B cell (primary cell): ENCODE measurements around the gene PAQR4. TPM values are rescaled to one million over a fixed set of nuclear protein-coding genes. Genes with fewer than 3 reads are reported as not detected.

Source experiments
- ATAC-seq: fragments of 200-7000 bp; cut with Tn5 transposase; one replicate; pipeline ENCODE4 v1.10.0; 2021; ENCODE audit warnings: low read depth, mild to moderate bottlenecking, moderate number of reproducible peaks, moderate library complexity
- CTCF ChIA-PET: fragments of 350-600 bp; sonication (Branson Sonifier 250); formaldehyde crosslinking; loops from one replicate; lab custom pipeline; 2021; ENCODE audit warnings: antibody characterized with exemption, inconsistent platforms; lab: Charles Lee
- POLR2A ChIA-PET: fragments of 350-600 bp; sonication (Branson Sonifier 250); formaldehyde crosslinking; loops from one replicate; lab custom pipeline; 2021; ENCODE audit warnings: antibody characterized with exemption; lab: Charles Lee
- DNase-seq: peaks from one replicate; pipeline ENCODE4 v3.0.0; 2013
- H2AFZ ChIP-seq: 2 replicates; pipeline ENCODE4 v1.6.1; 2012; ENCODE audit warnings: mild to moderate bottlenecking, low read depth, low read length; ENCODE audit not compliant: insufficient read depth, poor library complexity, severe bottlenecking
- H3K27ac ChIP-seq, 2 donors: 1 replicate in 1 of 2; 2 replicates in 1 of 2; pipeline ENCODE4 v1.5.1; 2012 to 2013; ENCODE audit warnings: low read length in 2 of 2, mild to moderate bottlenecking in 2 of 2, moderate library complexity in 1 of 2
- H3K27me3 ChIP-seq, 4 experiments: fragments of 200-600 bp in 1 of 4; sonication (generic) in 1 of 4; replicated peaks in 1 of 4; 1 replicate in 2 of 4; 2 replicates in 2 of 4; pipeline versions ENCODE4 v1.6.1 to v1.7.0; 2013 to 2016; ENCODE audit warnings: low read length in 3 of 4, mild to moderate bottlenecking in 2 of 4, mixed read lengths in 1 of 4, moderate library complexity in 1 of 4; ENCODE audit not compliant: insufficient read depth in 4 of 4, control insufficient read depth in 3 of 4; ENCODE audit errors: control extremely low read depth in 1 of 4
- H3K36me3 ChIP-seq, 2 experiments: replicated peaks in 1 of 2; 1 replicate in 1 of 2; 2 replicates in 1 of 2; pipeline versions ENCODE4 v1.6.1 to v1.7.1; 2013; ENCODE audit warnings: low read length in 1 of 2; ENCODE audit not compliant: insufficient read depth in 2 of 2, control insufficient read depth in 1 of 2; ENCODE audit errors: control extremely low read depth in 1 of 2, extremely low read depth in 1 of 2
- H3K4me1 ChIP-seq, 2 donors: fragments of 200-600 bp in 1 of 2; sonication (generic) in 1 of 2; 1 replicate in 1 of 2; 2 replicates in 1 of 2; pipeline versions ENCODE4 v1.5.1 to v1.6.1; 2013 to 2017; ENCODE audit warnings: low read length in 2 of 2; ENCODE audit not compliant: control insufficient read depth in 2 of 2, insufficient read depth in 2 of 2
- H3K4me2 ChIP-seq: replicated peaks from 2 replicates; pipeline ENCODE3; 2012; ENCODE audit warnings: mild to moderate bottlenecking, low read depth, low read length; ENCODE audit not compliant: poor library complexity, severe bottlenecking
- H3K4me3 ChIP-seq, 5 experiments: fragments of 200-600 bp in 1 of 5; sonication (generic) in 1 of 5; 1 replicate in 3 of 5; 2 replicates in 2 of 5; pipeline versions ENCODE4 v1.5.1 to v1.7.0; 2011 to 2016; ENCODE audit warnings: low read length in 4 of 5, mild to moderate bottlenecking in 4 of 5, low read depth in 2 of 5, control low read depth in 1 of 5, moderate library complexity in 1 of 5; ENCODE audit not compliant: insufficient read depth in 1 of 5; ENCODE audit errors: control extremely low read depth in 1 of 5, extremely low read depth in 1 of 5
- H3K79me2 ChIP-seq: fragments of 200-600 bp; sonication (generic); one replicate; pipeline ENCODE4 v1.6.0; 2016; ENCODE audit warnings: low read length; ENCODE audit not compliant: control insufficient read depth, insufficient read depth
- H3K9ac ChIP-seq: fragments of 200-600 bp; sonication (generic); 2 replicates; pipeline ENCODE4 v1.6.1; 2017; ENCODE audit warnings: mild to moderate bottlenecking, low read length, moderate library complexity
- H3K9me3 ChIP-seq, 3 donors: one replicate each; pipeline versions ENCODE4 v1.6.1 to v1.7.1; 2013; ENCODE audit warnings: low read length in 2 of 3; ENCODE audit not compliant: control insufficient read depth in 2 of 3, insufficient read depth in 1 of 3; ENCODE audit errors: control extremely low read depth in 1 of 3
- H4K20me1 ChIP-seq: 2 replicates; pipeline ENCODE4 v1.6.0; 2012; ENCODE audit warnings: mild to moderate bottlenecking, low read length; ENCODE audit not compliant: insufficient read depth, control insufficient read depth, poor library complexity, severe bottlenecking
- H3K27ac Mint-ChIP-seq: one replicate; pipeline ENCODE4 v1.8.0; 2021; ENCODE audit warnings: mixed read lengths
- H3K27me3 Mint-ChIP-seq: one replicate; pipeline ENCODE4 v1.8.0; 2021; ENCODE audit warnings: mixed read lengths
- H3K4me1 Mint-ChIP-seq: one replicate; pipeline ENCODE4 v1.8.0; 2021; ENCODE audit warnings: mixed read lengths
- H3K4me3 Mint-ChIP-seq: one replicate; pipeline ENCODE4 v1.8.0; 2021; ENCODE audit warnings: mixed read lengths
- H3K9me3 Mint-ChIP-seq: one replicate; pipeline ENCODE4 v1.8.0; 2022; ENCODE audit warnings: mixed read lengths; ENCODE audit not compliant: insufficient read depth
- EZH2 ChIP-seq: IDR thresholded peaks from 2 replicates; pipeline ENCODE4 v1.6.1; 2012; ENCODE audit warnings: borderline replicate concordance, low read depth, mild to moderate bottlenecking, moderate library complexity, low read length; ENCODE audit not compliant: insufficient read depth, poor library complexity, severe bottlenecking
- WGBS: methylation state at CpG from one replicate; pipeline ENCODE4 v1.1.5; 2013; ENCODE audit warnings: missing lambda C conversion rate; ENCODE audit not compliant: insufficient coverage; 5-methylcytosine and 5-hydroxymethylcytosine counted together
- intact Hi-C: fragments of 100-400 bp; cut with micrococcal nuclease; formaldehyde crosslinking; loops from one replicate; pipeline ENCODE4 v1.10.0; 2022
- polyA plus RNA-seq: library from polyadenylated mRNA; depleted of rRNA; stranded (reverse); fragments of >200 nt; gene quantifications from 2 replicates; pipeline ENCODE4 v1.2.3, GENCODE V29; 2012
- total RNA-seq, 2 donors: library from RNA; stranded (reverse); fragments of 120-200 nt in 1 of 2; gene quantifications; 1 replicate in 1 of 2; 2 replicates in 1 of 2; pipeline versions ENCODE4 v1.2.3 to v1.2.4, GENCODE V29; 2013 to 2022
- TF ChIP-seq, protein P1 (sequence below): fragments of 200-600 bp; IDR thresholded peaks from one replicate; pipeline ENCODE4 v1.8.0; 2022; ENCODE audit warnings: antibody characterized with exemption, mild to moderate bottlenecking

PAQR4 gene
- total and polyA plus RNA-seq, 2 donors (not counting 1 experiment from before 2014, with no cell fraction given): 2.6 to 2.8 TPM

DNA sequence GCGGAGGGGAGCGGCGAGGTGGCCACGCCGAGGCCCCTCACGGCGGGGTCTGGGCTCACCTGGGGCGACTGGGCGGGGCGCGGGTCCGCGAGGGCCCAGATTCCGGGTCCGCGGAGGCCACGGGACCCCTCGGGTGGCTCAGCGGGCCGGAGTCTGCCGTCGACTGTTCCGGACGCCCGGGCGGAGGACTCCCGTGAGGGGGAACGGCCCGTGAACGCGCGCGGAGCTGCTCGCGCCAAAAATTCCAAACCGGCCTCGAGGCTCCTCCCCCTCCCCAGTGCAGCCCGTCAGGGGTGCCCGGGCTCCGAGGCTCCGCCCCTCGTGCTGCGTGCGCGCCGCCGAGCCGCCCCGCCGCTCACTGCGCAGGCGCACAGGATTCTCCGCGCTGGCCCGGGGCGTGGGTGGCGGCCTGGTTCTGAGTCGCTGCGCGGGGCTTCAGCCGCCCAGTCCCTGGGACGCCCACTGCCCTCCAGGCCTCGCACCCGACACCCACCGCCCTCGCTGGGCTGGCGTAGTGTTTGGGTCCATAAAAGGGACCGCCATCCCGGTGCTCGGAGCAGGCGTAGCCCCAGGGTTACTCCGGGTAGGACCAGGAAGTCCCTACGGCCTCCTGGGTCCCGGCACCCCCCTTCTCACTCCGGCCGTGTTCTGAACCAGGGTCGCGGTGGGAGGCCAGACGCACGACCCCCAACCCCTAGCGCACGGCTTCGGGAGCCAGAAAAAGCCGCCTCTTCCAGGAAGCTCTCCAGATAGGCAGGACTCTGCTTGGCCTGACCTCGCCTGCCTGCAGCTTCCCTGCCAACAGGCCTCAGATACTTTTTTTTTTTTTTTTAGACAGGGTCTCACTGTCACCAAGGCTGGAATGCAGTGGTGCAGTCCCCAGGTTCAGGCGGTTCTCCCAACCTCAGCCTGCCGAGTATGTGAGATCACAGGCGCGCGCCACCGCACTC is 11.4 kb downstream of the PAQR4 start, which contains the start of gene PKMYT1:
Gene PKMYT1, minus strand, starts transcription at position 220 of the 950 bp plus-strand sequence. CDS start 789 bp downstream, outside the sequence.
- intact Hi-C loops: loop anchor here (1.0 to 5.0 kb wide), 4 partner anchors 11 to 203 kb away; partner anchors contain the start of genes ELOB, FLYWCH2 and PAQR4
- peak within 1 kb of the TSS; percentile 81 for H3K4me3 Mint-ChIP-seq
- peaks cover 21% of the 10 kb centered on the region for H3K4me1 Mint-ChIP-seq
- Histone ChIP-seq H3K4me2 (peak within 1 kb of the TSS; percentile 99), H2AFZ (peak within 1 kb of the TSS; percentile 94), H3K9me3 (no peaks in the 10 kb centered on the region), H3K4me3 (peak within 1 kb of the TSS; percentile 57 to 96 (median 82)), H3K9ac (peak within 1 kb of the TSS; percentile 98), H3K27me3 (peaks cover 0 to 8% (median 1%) of the 10 kb centered on the region in 4 experiments), H3K27ac (peak within 1 kb of the TSS; percentile 71 to 83), H3K4me1 (peaks cover 18 to 39% of the 10 kb centered on the region in 2 donors), H3K79me2 (peaks cover 6% of the 10 kb centered on the region), H3K36me3 (no peaks in the 10 kb centered on the region), H4K20me1 (peaks cover 5% of the 10 kb centered on the region)
- H3K27me3 Mint-ChIP-seq: no peaks in the 10 kb centered on the region
- ChIA-PET CTCF (interaction anchor here (0.6 to 1.8 kb wide), 6 partner anchors 22 to 615 kb away, joined by 3 to 8 read pairs (median 4); no protein-coding TSS in a partner anchor), POLR2A (interaction anchor here (0.5 to 1.5 kb wide), 5 partner anchors 10 to 179 kb away, joined by 3 to 10 read pairs (median 3); no protein-coding TSS in a partner anchor)
- peak within 1 kb of the TSS; percentile 84 for H3K27ac Mint-ChIP-seq
- DNase-seq: peak; percentile 96
- no peaks in the 10 kb centered on the region for H3K9me3 Mint-ChIP-seq
- ATAC-seq: peak; percentile 93
- WGBS: 3% methylated on average over 84 of the region's 91 CpGs
- TF ChIP-seq, protein P1, sequence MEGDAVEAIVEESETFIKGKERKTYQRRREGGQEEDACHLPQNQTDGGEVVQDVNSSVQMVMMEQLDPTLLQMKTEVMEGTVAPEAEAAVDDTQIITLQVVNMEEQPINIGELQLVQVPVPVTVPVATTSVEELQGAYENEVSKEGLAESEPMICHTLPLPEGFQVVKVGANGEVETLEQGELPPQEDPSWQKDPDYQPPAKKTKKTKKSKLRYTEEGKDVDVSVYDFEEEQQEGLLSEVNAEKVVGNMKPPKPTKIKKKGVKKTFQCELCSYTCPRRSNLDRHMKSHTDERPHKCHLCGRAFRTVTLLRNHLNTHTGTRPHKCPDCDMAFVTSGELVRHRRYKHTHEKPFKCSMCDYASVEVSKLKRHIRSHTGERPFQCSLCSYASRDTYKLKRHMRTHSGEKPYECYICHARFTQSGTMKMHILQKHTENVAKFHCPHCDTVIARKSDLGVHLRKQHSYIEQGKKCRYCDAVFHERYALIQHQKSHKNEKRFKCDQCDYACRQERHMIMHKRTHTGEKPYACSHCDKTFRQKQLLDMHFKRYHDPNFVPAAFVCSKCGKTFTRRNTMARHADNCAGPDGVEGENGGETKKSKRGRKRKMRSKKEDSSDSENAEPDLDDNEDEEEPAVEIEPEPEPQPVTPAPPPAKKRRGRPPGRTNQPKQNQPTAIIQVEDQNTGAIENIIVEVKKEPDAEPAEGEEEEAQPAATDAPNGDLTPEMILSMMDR: no peak
- TF ChIP-seq EZH2: no peak
